ENCODE data around the gene NOVA1.

The NOVA1 gene

GRCh38 chr14:26525085-26525484 lies 72.7 kb downstream of the NOVA1 start:
- H3K9me3 ChIP-seq (ENCODE audit: control insufficient read depth, insufficient read depth, low read length): no peaks in the 10 kb centered on the region; the same call in 1 of the 2 replicates
- H3K4me1 ChIP-seq (ENCODE audit: control insufficient read depth, insufficient read depth, low read length): no peaks in the 10 kb centered on the region; the same call in 1 of the 2 replicates
- no peak overlapping the region for H3K4me3 ChIP-seq (ENCODE audit: low read length)
- H3K27me3 ChIP-seq (ENCODE audit: control insufficient read depth, insufficient read depth, low read length): no peaks in the 10 kb centered on the region
- no peak overlapping the region for H3K27ac ChIP-seq (ENCODE audit: low read length)
- DNase-seq (ENCODE audit: low read depth, low spot score): no peak
- H3K36me3 ChIP-seq (ENCODE audit: control insufficient read depth, insufficient read depth, low read length): no peaks in the 10 kb centered on the region

GRCh38 chr14:26522967-26523366 lies 74.9 kb downstream of the NOVA1 start:
- no CpG with 5 or more reads among the region's 2 CpGs for WGBS (ENCODE audit: insufficient coverage, insufficient read length)
- no peak for DNase-seq (ENCODE audit: low read depth, low spot score)
- H3K4me3 ChIP-seq (ENCODE audit: low read length): no peak overlapping the region

GRCh38 chr14:26517771-26518170 lies 80.1 kb downstream of the NOVA1 start:
- Histone ChIP-seq H3K27ac (ENCODE audit: low read length) (no peak overlapping the region), H3K4me3 (ENCODE audit: low read length) (no peak overlapping the region), H3K36me3 (ENCODE audit: control insufficient read depth, insufficient read depth, low read length) (no peaks in the 10 kb centered on the region), H3K9me3 (ENCODE audit: control insufficient read depth, insufficient read depth, low read length) (no peaks in the 10 kb centered on the region), H3K27me3 (ENCODE audit: control insufficient read depth, insufficient read depth, low read length) (no peaks in the 10 kb centered on the region), H3K4me1 (ENCODE audit: control insufficient read depth, insufficient read depth, low read length) (no peaks in the 10 kb centered on the region)
- no peak for DNase-seq (ENCODE audit: low read depth, low spot score)

More at GRCh38 chr14:26522967-26523366, 74.9 kb downstream of the NOVA1 start:
- H3K27me3 ChIP-seq (ENCODE audit: control insufficient read depth, insufficient read depth, low read length): no peaks in the 10 kb centered on the region
- no peaks in the 10 kb centered on the region; the same call in 1 of the 2 replicates for H3K9me3 ChIP-seq (ENCODE audit: control insufficient read depth, insufficient read depth, low read length)
- no peaks in the 10 kb centered on the region; the same call in 1 of the 2 replicates for H3K4me1 ChIP-seq (ENCODE audit: control insufficient read depth, insufficient read depth, low read length)
- H3K36me3 ChIP-seq (ENCODE audit: control insufficient read depth, insufficient read depth, low read length): no peaks in the 10 kb centered on the region
- H3K27ac ChIP-seq (ENCODE audit: low read length): no peak overlapping the region

- Histone ChIP-seq H3K9me3 (ENCODE audit: control insufficient read depth, insufficient read depth, low read length) (no peaks in the 10 kb centered on the region), H3K27me3 (ENCODE audit: control insufficient read depth, insufficient read depth, low read length) (no peaks in the 10 kb centered on the region), H3K27ac (ENCODE audit: low read length) (no peak overlapping the region), H3K36me3 (ENCODE audit: control insufficient read depth, insufficient read depth, low read length) (no peaks in the 10 kb centered on the region), H3K4me1 (ENCODE audit: control insufficient read depth, insufficient read depth, low read length) (no peaks in the 10 kb centered on the region), H3K4me3 (ENCODE audit: low read length) (no peak overlapping the region)
- no CpG with 5 or more reads among the region's 2 CpGs for WGBS (ENCODE audit: insufficient coverage, insufficient read length)
- DNase-seq (ENCODE audit: low read depth, low spot score): no peak
These were observed 97.8 kb downstream of the NOVA1 start for GRCh38 chr14:26500028-26500427.

GRCh38 chr14:26499546-26499945 lies 98.3 kb downstream of the NOVA1 start:
- no peak for DNase-seq (ENCODE audit: low read depth, low spot score)
- no peaks in the 10 kb centered on the region for H3K4me1 ChIP-seq (ENCODE audit: control insufficient read depth, insufficient read depth, low read length)
- H3K4me3 ChIP-seq (ENCODE audit: low read length): no peak overlapping the region
- no peaks in the 10 kb centered on the region for H3K9me3 ChIP-seq (ENCODE audit: control insufficient read depth, insufficient read depth, low read length)
- H3K27me3 ChIP-seq (ENCODE audit: control insufficient read depth, insufficient read depth, low read length): no peaks in the 10 kb centered on the region
- no peaks in the 10 kb centered on the region for H3K36me3 ChIP-seq (ENCODE audit: control insufficient read depth, insufficient read depth, low read length)
- no CpG with 5 or more reads among the region's 2 CpGs for WGBS (ENCODE audit: insufficient coverage, insufficient read length)
- no peak overlapping the region for H3K27ac ChIP-seq (ENCODE audit: low read length)

GRCh38 chr14:26486922-26487321 lies 110.9 kb downstream of the NOVA1 start:
- DNase-seq (ENCODE audit: low read depth, low spot score): no peak
- H3K27ac ChIP-seq (ENCODE audit: low read length): no peak overlapping the region
- H3K4me1 ChIP-seq (ENCODE audit: control insufficient read depth, insufficient read depth, low read length): no peaks in the 10 kb centered on the region
- WGBS (ENCODE audit: insufficient coverage, insufficient read length): no CpG with 5 or more reads among the region's 3 CpGs
- H3K36me3 ChIP-seq (ENCODE audit: control insufficient read depth, insufficient read depth, low read length): no peaks in the 10 kb centered on the region
- H3K27me3 ChIP-seq (ENCODE audit: control insufficient read depth, insufficient read depth, low read length): no peaks in the 10 kb centered on the region
- no peak overlapping the region for H3K4me3 ChIP-seq (ENCODE audit: low read length)
- no peaks in the 10 kb centered on the region for H3K9me3 ChIP-seq (ENCODE audit: control insufficient read depth, insufficient read depth, low read length)

GRCh38 chr14:26484562-26484961 lies 113.3 kb downstream of the NOVA1 start:
- no peak for DNase-seq (ENCODE audit: low read depth, low spot score)
- no peaks in the 10 kb centered on the region for H3K4me1 ChIP-seq (ENCODE audit: control insufficient read depth, insufficient read depth, low read length)
- H3K36me3 ChIP-seq (ENCODE audit: control insufficient read depth, insufficient read depth, low read length): no peaks in the 10 kb centered on the region
- no peaks in the 10 kb centered on the region for H3K9me3 ChIP-seq (ENCODE audit: control insufficient read depth, insufficient read depth, low read length)
- no peak overlapping the region for H3K4me3 ChIP-seq (ENCODE audit: low read length)
- no CpG with 5 or more reads among the region's 2 CpGs for WGBS (ENCODE audit: insufficient coverage, insufficient read length)
- no peak overlapping the region for H3K27ac ChIP-seq (ENCODE audit: low read length)
- no peaks in the 10 kb centered on the region for H3K27me3 ChIP-seq (ENCODE audit: control insufficient read depth, insufficient read depth, low read length)

GRCh38 chr14:26478967-26479366 lies 118.9 kb downstream of the NOVA1 start:
- no peaks in the 10 kb centered on the region for H3K27me3 ChIP-seq (ENCODE audit: control insufficient read depth, insufficient read depth, low read length)
- DNase-seq (ENCODE audit: low read depth, low spot score): no peak
- no peaks in the 10 kb centered on the region for H3K4me1 ChIP-seq (ENCODE audit: control insufficient read depth, insufficient read depth, low read length)
- no peaks in the 10 kb centered on the region for H3K9me3 ChIP-seq (ENCODE audit: control insufficient read depth, insufficient read depth, low read length)
- H3K4me3 ChIP-seq (ENCODE audit: low read length): no peak overlapping the region
- H3K36me3 ChIP-seq (ENCODE audit: control insufficient read depth, insufficient read depth, low read length): no peaks in the 10 kb centered on the region
- no CpG with 5 or more reads among the region's 4 CpGs for WGBS (ENCODE audit: insufficient coverage, insufficient read length)
- no peak overlapping the region for H3K27ac ChIP-seq (ENCODE audit: low read length)

GRCh38 chr14:26466862-26467261 lies 131.0 kb downstream of the NOVA1 start:
- Histone ChIP-seq H3K4me1 (ENCODE audit: control insufficient read depth, insufficient read depth, low read length) (no peaks in the 10 kb centered on the region), H3K4me3 (ENCODE audit: low read length) (no peak overlapping the region), H3K27ac (ENCODE audit: low read length) (no peak overlapping the region), H3K9me3 (ENCODE audit: control insufficient read depth, insufficient read depth, low read length) (no peaks in the 10 kb centered on the region), H3K36me3 (ENCODE audit: control insufficient read depth, insufficient read depth, low read length) (no peaks in the 10 kb centered on the region), H3K27me3 (ENCODE audit: control insufficient read depth, insufficient read depth, low read length) (no peaks in the 10 kb centered on the region)
- WGBS (ENCODE audit: insufficient coverage, insufficient read length): no CpG with 5 or more reads among the region's 1 CpG
- no peak for DNase-seq (ENCODE audit: low read depth, low spot score)

GRCh38 chr14:26463136-26463535 lies 134.7 kb downstream of the NOVA1 start:
- H3K9me3 ChIP-seq (ENCODE audit: control insufficient read depth, insufficient read depth, low read length): no peaks in the 10 kb centered on the region
- WGBS (ENCODE audit: insufficient coverage, insufficient read length): no CpG with 5 or more reads among the region's 2 CpGs
- H3K27ac ChIP-seq (ENCODE audit: low read length): no peak overlapping the region
- H3K4me3 ChIP-seq (ENCODE audit: low read length): no peak overlapping the region
- H3K36me3 ChIP-seq (ENCODE audit: control insufficient read depth, insufficient read depth, low read length): no peaks in the 10 kb centered on the region
- H3K27me3 ChIP-seq (ENCODE audit: control insufficient read depth, insufficient read depth, low read length): no peaks in the 10 kb centered on the region
- H3K4me1 ChIP-seq (ENCODE audit: control insufficient read depth, insufficient read depth, low read length): no peaks in the 10 kb centered on the region
- DNase-seq (ENCODE audit: low read depth, low spot score): no peak

GRCh38 chr14:26454105-26454504 lies 143.7 kb downstream of the NOVA1 start:
- WGBS (ENCODE audit: insufficient coverage, insufficient read length): no CpG with 5 or more reads among the region's 3 CpGs
- no peak overlapping the region for H3K4me3 ChIP-seq (ENCODE audit: low read length)
- no peaks in the 10 kb centered on the region for H3K36me3 ChIP-seq (ENCODE audit: control insufficient read depth, insufficient read depth, low read length)
- H3K9me3 ChIP-seq (ENCODE audit: control insufficient read depth, insufficient read depth, low read length): no peaks in the 10 kb centered on the region
- H3K4me1 ChIP-seq (ENCODE audit: control insufficient read depth, insufficient read depth, low read length): no peaks in the 10 kb centered on the region
- no peak for DNase-seq (ENCODE audit: low read depth, low spot score)
- no peak overlapping the region for H3K27ac ChIP-seq (ENCODE audit: low read length)
- no peaks in the 10 kb centered on the region for H3K27me3 ChIP-seq (ENCODE audit: control insufficient read depth, insufficient read depth, low read length)
